Measurements from ENCODE around the gene ROBO1. TPM values are rescaled to one million over a fixed set of nuclear protein-coding genes. Genes with fewer than 3 reads are reported as not detected.
A peak's percentile ranks its signal among the peaks of the same experiment; 100 is the strongest.
"Not testable (repeated sequence)": the region's sequence is repeated elsewhere in the genome, so short reads cannot be mapped to it uniquely, and the experiment has no call there.

ROBO1 gene
- total RNA-seq, 6 experiments from 2014 or later = 1.1 to 7.2 (median 4.3) TPM

DNA sequence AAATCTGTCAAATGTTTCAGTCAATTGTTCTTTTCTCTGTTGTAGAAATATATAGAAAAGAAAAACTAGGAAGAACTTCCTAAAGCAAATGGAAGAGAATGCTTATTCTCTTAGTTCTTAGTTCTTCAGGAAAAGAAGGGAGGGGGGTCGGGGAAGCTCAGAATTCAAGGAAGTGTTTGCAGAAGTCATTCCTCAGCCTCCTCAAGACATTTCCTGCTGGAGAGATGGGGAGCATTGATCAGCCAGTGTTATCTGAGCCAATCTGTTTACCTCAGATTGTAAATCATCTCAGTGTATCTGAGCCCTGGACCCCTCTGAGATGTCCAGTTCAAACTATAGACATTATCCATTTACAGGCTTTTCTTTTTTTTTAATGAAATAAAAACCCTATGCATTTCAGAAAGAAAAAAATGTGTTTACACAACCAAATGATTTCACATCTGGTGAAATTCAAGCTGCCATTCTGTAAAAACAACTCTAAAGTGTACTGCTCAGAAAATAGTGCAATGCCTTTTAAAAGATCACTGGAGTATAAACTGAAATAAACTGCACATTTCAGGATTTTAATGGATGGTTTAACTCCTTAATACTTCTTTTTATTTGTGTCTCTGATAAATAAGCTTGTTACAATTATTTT is 460.7 kb downstream of the ROBO1 start:
- intact Hi-C loops (cut with DNase I) = no loop called here
- no peak overlapping the region for H3K4me3 ChIP-seq
- DNase-seq (no peak), ATAC-seq (no peak)
- no peaks in the 10 kb centered on the region for H3K36me3 ChIP-seq
- 13% methylated on average over 1 of the region's 1 CpG for WGBS (ENCODE audit: insufficient coverage, low coverage, low lambda C conversion rate, missing lambda C conversion rate)
- H3K9me3 ChIP-seq = no peaks in the 10 kb centered on the region
- H3K27ac ChIP-seq = no peak overlapping the region
- H3K4me1 ChIP-seq = no peaks in the 10 kb centered on the region
- no peaks in the 10 kb centered on the region for H3K27me3 ChIP-seq
- no peak for TF ChIP-seq POLR2A (IDR thresholded peaks at IDR 0.05)
- TF ChIP-seq, protein P1, sequence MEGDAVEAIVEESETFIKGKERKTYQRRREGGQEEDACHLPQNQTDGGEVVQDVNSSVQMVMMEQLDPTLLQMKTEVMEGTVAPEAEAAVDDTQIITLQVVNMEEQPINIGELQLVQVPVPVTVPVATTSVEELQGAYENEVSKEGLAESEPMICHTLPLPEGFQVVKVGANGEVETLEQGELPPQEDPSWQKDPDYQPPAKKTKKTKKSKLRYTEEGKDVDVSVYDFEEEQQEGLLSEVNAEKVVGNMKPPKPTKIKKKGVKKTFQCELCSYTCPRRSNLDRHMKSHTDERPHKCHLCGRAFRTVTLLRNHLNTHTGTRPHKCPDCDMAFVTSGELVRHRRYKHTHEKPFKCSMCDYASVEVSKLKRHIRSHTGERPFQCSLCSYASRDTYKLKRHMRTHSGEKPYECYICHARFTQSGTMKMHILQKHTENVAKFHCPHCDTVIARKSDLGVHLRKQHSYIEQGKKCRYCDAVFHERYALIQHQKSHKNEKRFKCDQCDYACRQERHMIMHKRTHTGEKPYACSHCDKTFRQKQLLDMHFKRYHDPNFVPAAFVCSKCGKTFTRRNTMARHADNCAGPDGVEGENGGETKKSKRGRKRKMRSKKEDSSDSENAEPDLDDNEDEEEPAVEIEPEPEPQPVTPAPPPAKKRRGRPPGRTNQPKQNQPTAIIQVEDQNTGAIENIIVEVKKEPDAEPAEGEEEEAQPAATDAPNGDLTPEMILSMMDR (IDR thresholded peaks at IDR 0.05) = no peak

DNA sequence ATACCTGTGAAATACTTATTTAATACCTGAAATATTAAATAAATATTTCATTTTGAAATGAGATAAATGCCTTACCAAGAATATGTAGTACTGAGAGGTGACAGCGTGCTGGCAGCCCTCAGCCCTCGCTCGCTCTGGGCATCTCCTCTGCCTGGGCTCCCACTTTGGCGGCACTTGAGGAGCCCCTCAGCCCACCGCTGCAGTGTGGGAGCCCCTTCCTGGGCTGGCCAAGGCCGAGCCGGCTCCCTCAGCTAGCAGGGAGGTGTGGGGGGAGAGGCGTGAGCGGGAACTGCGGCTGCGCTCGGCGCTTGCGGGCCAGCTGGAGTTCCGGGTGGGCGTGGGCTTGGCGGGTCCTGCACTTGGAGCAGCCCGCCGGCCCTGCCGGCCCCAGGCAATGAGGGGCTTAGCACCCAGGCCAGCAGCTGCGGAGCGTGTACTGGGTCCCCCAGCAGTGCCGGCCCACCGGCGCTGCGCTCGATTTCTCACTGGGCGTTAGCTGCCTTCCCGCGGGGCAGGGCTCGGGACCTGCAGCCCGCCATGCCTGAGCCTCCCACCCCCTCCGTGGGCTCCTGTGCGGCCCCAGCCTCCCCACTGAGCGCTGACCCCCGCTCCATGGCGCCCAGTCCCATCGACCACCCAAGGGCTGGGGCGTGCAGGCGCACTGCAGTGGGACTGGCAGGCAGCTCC is 467.7 kb downstream of the ROBO1 start:
- H3K36me3 ChIP-seq; H3K4me1 ChIP-seq; H3K9me3 ChIP-seq; H3K27ac ChIP-seq; intact Hi-C loops (cut with DNase I); ATAC-seq; H3K27me3 ChIP-seq; H3K4me3 ChIP-seq: not testable (repeated sequence)
- peak in 1 of 3 donors; percentile 12 for DNase-seq
- 95% methylated on average over 3 of the region's 40 CpGs for WGBS (ENCODE audit: insufficient coverage, low coverage, low lambda C conversion rate, missing lambda C conversion rate)

DNA sequence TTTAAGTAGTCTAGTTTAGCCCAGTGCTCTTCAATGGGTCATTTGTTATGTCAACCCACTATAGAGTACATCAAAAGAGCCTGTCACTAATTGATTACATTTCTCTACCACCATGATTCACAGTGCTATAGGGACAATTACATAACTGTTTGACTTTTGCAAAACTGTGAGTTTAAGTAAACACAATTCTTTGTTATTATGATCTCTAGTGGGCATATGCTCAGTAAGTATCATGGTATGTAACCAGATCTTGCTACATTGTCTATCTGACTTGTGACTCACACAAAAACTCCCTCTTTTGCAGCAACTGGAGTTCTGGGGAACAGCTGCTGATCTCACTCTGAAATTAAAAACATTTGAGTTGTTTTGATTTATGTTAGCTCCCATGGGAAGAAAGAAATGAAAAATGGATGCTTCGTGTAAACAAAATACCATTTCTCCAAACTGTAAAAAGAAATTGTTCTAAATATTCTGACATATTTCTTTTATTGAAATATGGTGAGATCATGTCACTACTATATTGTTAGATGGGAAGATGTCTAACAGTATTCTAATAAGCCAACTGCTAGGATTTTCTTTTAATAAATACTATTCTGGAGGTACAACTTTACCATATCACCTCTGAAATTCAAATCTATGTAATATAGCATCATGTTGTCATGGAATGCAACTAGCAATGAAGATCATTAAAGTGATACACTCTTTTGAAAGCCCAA is 470.4 kb downstream of the ROBO1 start:
- no peak for DNase-seq

DNA sequence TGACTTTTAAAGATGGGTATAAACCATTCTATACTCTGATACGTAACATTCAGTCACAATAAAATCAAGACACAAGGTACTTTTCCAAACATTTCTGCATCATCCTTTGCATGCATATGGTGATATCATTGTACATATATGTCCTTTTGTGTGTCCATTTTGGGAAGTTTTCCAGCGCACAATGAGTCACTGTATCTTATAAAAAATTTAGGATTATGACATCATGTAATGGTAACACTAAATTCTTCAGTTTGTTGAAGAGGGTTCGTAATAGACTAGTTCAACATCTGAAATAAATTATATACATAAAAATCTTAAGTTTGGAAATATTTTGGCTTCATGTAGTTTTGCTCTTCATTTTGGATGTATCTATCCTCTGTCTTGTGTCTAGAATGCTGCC is 480.9 kb downstream of the ROBO1 start:
- no peak overlapping the region for H3K4me3 ChIP-seq
- DNase-seq (no peak), ATAC-seq (no peak)
- 86% methylated on average over 3 of the region's 3 CpGs for WGBS (ENCODE audit: insufficient coverage, low coverage, low lambda C conversion rate, missing lambda C conversion rate)
- H3K27ac ChIP-seq = no peak overlapping the region
- H3K27me3 ChIP-seq = no peaks in the 10 kb centered on the region
- H3K4me1 ChIP-seq = no peaks in the 10 kb centered on the region
- H3K36me3 ChIP-seq = no peaks in the 10 kb centered on the region
- TF ChIP-seq, protein P1 (IDR thresholded peaks at IDR 0.05) = no peak
- no peak for TF ChIP-seq POLR2A (IDR thresholded peaks at IDR 0.05)
- intact Hi-C loops (cut with DNase I) = no loop called here
- H3K9me3 ChIP-seq = no peaks in the 10 kb centered on the region

More for the DNA sequence above, 470.4 kb downstream of the ROBO1 start:
- H3K4me1 ChIP-seq = no peaks in the 10 kb centered on the region
- no peak for TF ChIP-seq POLR2A (IDR thresholded peaks at IDR 0.05)
- TF ChIP-seq, protein P1 (IDR thresholded peaks at IDR 0.05) = no peak
- no peaks in the 10 kb centered on the region for H3K36me3 ChIP-seq
- no peak for ATAC-seq
- no peaks in the 10 kb centered on the region for H3K9me3 ChIP-seq
- H3K4me3 ChIP-seq = no peak overlapping the region
- H3K27me3 ChIP-seq = no peaks in the 10 kb centered on the region
- no peak overlapping the region for H3K27ac ChIP-seq
- intact Hi-C loops (cut with DNase I) = no loop called here
- 50% methylated on average over 1 of the region's 1 CpG for WGBS (ENCODE audit: insufficient coverage, low coverage, low lambda C conversion rate, missing lambda C conversion rate)

DNA sequence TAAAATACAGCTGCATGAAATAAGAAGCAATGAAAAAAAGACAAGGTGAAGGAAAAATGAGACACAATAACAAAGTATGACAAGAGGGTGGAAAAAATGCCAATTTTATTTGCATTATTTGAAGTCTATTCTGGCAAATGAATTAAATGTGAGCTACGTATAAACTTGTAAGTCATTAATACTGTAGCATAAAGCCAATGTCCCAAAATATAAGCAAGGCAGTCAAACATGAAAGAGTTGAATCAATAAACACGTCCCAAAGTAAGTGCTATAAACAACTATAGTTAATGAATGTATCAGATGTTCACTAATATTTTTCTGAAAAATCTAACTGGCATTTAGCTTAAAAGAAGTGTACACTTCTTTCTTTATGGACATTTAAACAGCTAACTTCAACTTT is 481.9 kb downstream of the ROBO1 start:
- Histone ChIP-seq H3K4me1 (no peaks in the 10 kb centered on the region), H3K27ac (no peak overlapping the region), H3K27me3 (no peaks in the 10 kb centered on the region), H3K9me3 (no peaks in the 10 kb centered on the region), H3K36me3 (no peaks in the 10 kb centered on the region), H3K4me3 (no peak overlapping the region)
- DNase-seq (no peak), ATAC-seq (no peak)
- intact Hi-C loops (cut with DNase I) = no loop called here
- WGBS (ENCODE audit: insufficient coverage, low coverage, low lambda C conversion rate, missing lambda C conversion rate) = 60% methylated on average over 2 of the region's 2 CpGs
- no peak for TF ChIP-seq POLR2A (IDR thresholded peaks at IDR 0.05)
- TF ChIP-seq, protein P1 (IDR thresholded peaks at IDR 0.05) = no peak

All from right lobe of liver (tissue), 6 donors.